HUES6 (cell line): ENCODE data around the gene TRA2B.

Experiments used
- H3K27ac ChIP-seq: 2 replicates; pipeline ENCODE4 v1.7.0; 2013; ENCODE audit warnings: low read depth, mild to moderate bottlenecking, low read length, inconsistent platforms
- H3K27me3 ChIP-seq: 2 replicates; pipeline ENCODE4 v1.6.1; 2013; ENCODE audit warnings: low read length; ENCODE audit not compliant: control insufficient read depth, insufficient read depth
- H3K36me3 ChIP-seq: 2 replicates; pipeline ENCODE4 v1.6.1; 2013; ENCODE audit warnings: low read length; ENCODE audit not compliant: control insufficient read depth, insufficient read depth
- H3K4me1 ChIP-seq: 2 replicates; pipeline ENCODE4 v1.6.1; 2013; ENCODE audit warnings: low read length; ENCODE audit not compliant: control insufficient read depth, insufficient read depth
- H3K4me3 ChIP-seq: 2 replicates; pipeline ENCODE4 v1.5.1; 2013; ENCODE audit warnings: low read depth, low read length
- H3K9ac ChIP-seq: one replicate; pipeline ENCODE4 v1.6.1; 2013; ENCODE audit warnings: mild to moderate bottlenecking, low read length
- H3K9me3 ChIP-seq: 2 replicates; pipeline ENCODE4 v1.6.1; 2013; ENCODE audit warnings: low read depth, low read length; ENCODE audit not compliant: control insufficient read depth, insufficient read depth

The TRA2B gene

GRCh38 chr3:185867650-185868049 lies 70.2 kb downstream of the TRA2B start:
- H3K9me3 ChIP-seq, result no peaks in the 10 kb centered on the region
- H3K4me1 ChIP-seq, result no peaks in the 10 kb centered on the region
- no peak overlapping the region for H3K27ac ChIP-seq
- no peaks in the 10 kb centered on the region for H3K36me3 ChIP-seq
- no peak overlapping the region for H3K9ac ChIP-seq
- H3K4me3 ChIP-seq, result no peak overlapping the region
- no peaks in the 10 kb centered on the region for H3K27me3 ChIP-seq

- no peaks in the 10 kb centered on the region for H3K9me3 ChIP-seq
- no peaks in the 10 kb centered on the region for H3K36me3 ChIP-seq
- no peaks in the 10 kb centered on the region for H3K27me3 ChIP-seq
- no peak overlapping the region for H3K4me3 ChIP-seq
- no peaks in the 10 kb centered on the region for H3K4me1 ChIP-seq
- no peak overlapping the region for H3K9ac ChIP-seq
- H3K27ac ChIP-seq, result no peak overlapping the region
Observed at GRCh38 chr3:185866995-185867394, 70.8 kb downstream of the TRA2B start.

- Histone ChIP-seq H3K27me3 (no peaks in the 10 kb centered on the region), H3K36me3 (no peaks in the 10 kb centered on the region), H3K4me3 (no peak overlapping the region), H3K9me3 (no peaks in the 10 kb centered on the region), H3K9ac (no peak overlapping the region), H3K4me1 (no peaks in the 10 kb centered on the region), H3K27ac (no peak overlapping the region)
Observed at GRCh38 chr3:185866555-185866954, 71.3 kb downstream of the TRA2B start.
